ENCODE data around the gene ZNF599. TPM values are rescaled to one million over a fixed set of nuclear protein-coding genes. Genes with fewer than 3 reads are reported as not detected.

Gene ZNF599
- total RNA-seq, 2 donors from 2014 or later, result 5.1 to 6.4 TPM

GRCh38 chr19:34773555-34773864 lies 495 bp upstream of the ZNF599 start:
- peaks cover 6% of the 10 kb centered on the region for H3K36me3 ChIP-seq
- H3K27ac ChIP-seq, result no peak overlapping the region
- H3K27me3 ChIP-seq (replicated peaks; ENCODE audit: insufficient read depth), result no peaks in the 10 kb centered on the region
- H3K4me3 ChIP-seq, result peak overlapping the region; percentile 97
- ATAC-seq (ENCODE audit: insufficient number of reproducible peaks, low FRiP score, low read depth), result no peak
- no peaks in the 10 kb centered on the region for H3K9me3 ChIP-seq
- peaks cover 9 to 10% of the 10 kb centered on the region in 2 donors for H3K4me1 ChIP-seq (ENCODE audit: control insufficient read depth in 1 of 2, low read depth in 2 of 2)
- no peak for DNase-seq (ENCODE audit: low spot score)
- no peak for TF ChIP-seq CTCF (IDR thresholded peaks at IDR 0.05)

GRCh38 chr19:34767951-34768350 lies 5.1 kb downstream of the ZNF599 start:
- DNase-seq (ENCODE audit: low spot score) (no peak), ATAC-seq (ENCODE audit: insufficient number of reproducible peaks, low FRiP score, low read depth) (no peak)
- Histone ChIP-seq H3K27me3 (replicated peaks; ENCODE audit: insufficient read depth) (no peaks in the 10 kb centered on the region), H3K27ac (no peak overlapping the region), H3K4me1 (ENCODE audit: control insufficient read depth in 1 of 2, low read depth in 2 of 2) (peaks cover 9 to 10% of the 10 kb centered on the region in 2 donors), H3K36me3 (peaks cover 55% of the 10 kb centered on the region), H3K9me3 (peaks cover 17% of the 10 kb centered on the region), H3K4me3 (no peak overlapping the region)
- no peak for TF ChIP-seq CTCF (IDR thresholded peaks at IDR 0.05)

- TF ChIP-seq CTCF (IDR thresholded peaks at IDR 0.05), result no peak
- DNase-seq (ENCODE audit: low spot score) (no peak), ATAC-seq (ENCODE audit: insufficient number of reproducible peaks, low FRiP score, low read depth) (no peak)
- no peak overlapping the region for H3K4me3 ChIP-seq
- no peaks in the 10 kb centered on the region for H3K4me1 ChIP-seq (ENCODE audit: control insufficient read depth in 1 of 2, low read depth in 2 of 2)
- no peaks in the 10 kb centered on the region for H3K27me3 ChIP-seq (replicated peaks; ENCODE audit: insufficient read depth)
- H3K9me3 ChIP-seq, result peaks cover 33% of the 10 kb centered on the region
- peaks cover 64% of the 10 kb centered on the region for H3K36me3 ChIP-seq
- H3K27ac ChIP-seq, result no peak overlapping the region
Measured at GRCh38 chr19:34766386-34766785, 6.6 kb downstream of the ZNF599 start.

GRCh38 chr19:34759218-34759917 lies 13.6 kb downstream of the ZNF599 start:
- Histone ChIP-seq H3K27ac (no peak overlapping the region), H3K4me3 (no peak overlapping the region), H3K9me3 (peaks cover 98% of the 10 kb centered on the region), H3K4me1 (ENCODE audit: control insufficient read depth in 1 of 2, low read depth in 2 of 2) (no peaks in the 10 kb centered on the region), H3K27me3 (replicated peaks; ENCODE audit: insufficient read depth) (no peaks in the 10 kb centered on the region), H3K36me3 (peaks cover 42% of the 10 kb centered on the region)
- TF ChIP-seq CTCF (IDR thresholded peaks at IDR 0.05), result no peak
- ATAC-seq (ENCODE audit: insufficient number of reproducible peaks, low FRiP score, low read depth) (no peak), DNase-seq (ENCODE audit: low spot score) (no peak)

GRCh38 chr19:34757441-34757840 lies 15.6 kb downstream of the ZNF599 start:
- H3K4me3 ChIP-seq, result no peak overlapping the region
- peaks cover 32% of the 10 kb centered on the region for H3K36me3 ChIP-seq
- H3K27me3 ChIP-seq (replicated peaks; ENCODE audit: insufficient read depth), result no peaks in the 10 kb centered on the region
- no peaks in the 10 kb centered on the region for H3K4me1 ChIP-seq (ENCODE audit: control insufficient read depth in 1 of 2, low read depth in 2 of 2)
- no peak for ATAC-seq (ENCODE audit: insufficient number of reproducible peaks, low FRiP score, low read depth)
- no peak for DNase-seq (ENCODE audit: low spot score)
- no peak overlapping the region for H3K27ac ChIP-seq
- no peak for TF ChIP-seq CTCF (IDR thresholded peaks at IDR 0.05)
- peaks cover 99% of the 10 kb centered on the region for H3K9me3 ChIP-seq
